ENCODE results near the gene FAM83D. TPM values are rescaled to one million over a fixed set of nuclear protein-coding genes. Genes with fewer than 3 reads are reported as not detected.
A peak's percentile ranks its signal among the peaks of the same experiment; 100 is the strongest.

FAM83D gene
- total RNA-seq, 1 experiment from 2014 or later: 66.9 TPM

DNA sequence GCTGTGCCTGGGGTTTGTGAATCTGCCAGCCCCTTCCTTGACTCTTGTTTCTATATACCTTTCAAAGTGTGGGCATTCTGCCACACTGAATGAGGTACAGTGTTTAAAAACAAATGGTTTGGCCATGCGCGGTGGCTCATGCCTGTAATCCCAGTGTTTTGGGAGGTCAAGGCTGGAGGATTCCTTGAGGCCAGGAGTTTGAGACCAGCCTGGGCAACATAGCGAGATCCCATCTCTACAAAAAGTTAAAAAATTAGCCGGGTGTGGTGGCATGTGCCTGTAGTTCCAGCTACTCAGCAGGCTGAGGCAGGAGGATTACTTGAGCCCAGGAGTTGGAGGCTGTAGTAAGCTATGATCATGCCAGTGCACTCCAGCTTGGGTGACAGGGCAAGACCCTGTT is 5.8 kb downstream of the FAM83D start:
- H3K27me3 Mint-ChIP-seq (ENCODE audit: low read depth): no peaks in the 10 kb centered on the region
- no peak overlapping the region for H3K27ac Mint-ChIP-seq
- no peak for ATAC-seq
- TF ChIP-seq ZNF138 (CRISPR knock-in tag; conservative IDR thresholded peaks at IDR 0.05) (no peak), ZNF121 (CRISPR knock-in tag; IDR thresholded peaks at IDR 0.05) (peak; percentile 71), ZNF263 (CRISPR knock-in tag; IDR thresholded peaks at IDR 0.05; ENCODE audit: low read depth) (no peak)
- peaks cover 31% of the 10 kb centered on the region for H3K36me3 Mint-ChIP-seq
- 0 out of 2 replicates have a peak overlapping the region, but pooled peaks have one; percentile 3 for H3K4me3 Mint-ChIP-seq
- POLR2A ChIA-PET: interaction anchor here (1.1 kb wide), 1 partner anchor 32 kb away, joined by 4 read pairs; no protein-coding TSS in a partner anchor
- CTCF ChIA-PET: interaction anchor here (0.6 to 1.4 kb wide), 4 partner anchors 30 to 988 kb away, joined by 3 to 6 read pairs (median 3); partner anchors contain the start of gene DHX35
- no peaks in the 10 kb centered on the region for H3K9me3 Mint-ChIP-seq
- DNase-seq (ENCODE audit: low spot score): no peak
- peaks cover 55% of the 10 kb centered on the region for H3K4me1 Mint-ChIP-seq

DNA sequence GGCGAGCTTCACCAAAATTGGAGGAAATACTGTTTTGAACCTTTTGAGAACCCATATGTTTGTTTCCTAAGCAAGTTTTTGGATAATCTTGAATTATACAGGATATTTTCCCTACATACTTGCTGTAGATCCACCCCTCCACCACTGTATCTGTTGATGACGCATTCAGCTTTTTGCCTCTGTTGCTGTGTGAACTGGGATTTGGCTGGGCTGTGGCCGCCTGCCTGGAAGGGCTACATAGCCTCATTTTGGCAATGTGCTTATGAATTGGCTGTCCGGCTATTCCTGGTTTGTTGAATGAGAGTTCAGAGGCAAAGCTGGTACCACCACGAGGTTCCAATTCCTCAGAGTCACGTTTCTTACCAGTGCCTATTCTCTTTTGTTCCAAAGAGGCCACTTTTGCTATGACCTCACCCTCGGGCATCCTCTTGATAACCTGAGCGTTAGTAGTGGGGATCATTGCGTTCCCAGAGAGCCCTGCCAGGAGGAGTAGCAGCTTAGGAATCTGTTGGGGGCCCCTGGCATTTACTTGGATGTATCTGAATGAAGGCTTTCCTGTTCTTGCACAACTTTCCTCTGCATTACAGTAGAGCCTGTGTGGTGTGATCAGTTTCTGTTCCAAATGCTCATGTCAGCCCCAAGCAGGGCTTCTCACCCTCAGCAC is 6.4 kb downstream of the FAM83D start:
- ATAC-seq: no peak
- no peak for DNase-seq (ENCODE audit: low spot score)
- Mint-ChIP-seq H3K4me3 (no peak overlapping the region), H3K4me1 (peaks cover 61% of the 10 kb centered on the region), H3K27ac (peak overlapping the region; percentile 7; the same call in 1 of the 2 replicates), H3K27me3 (ENCODE audit: low read depth) (no peaks in the 10 kb centered on the region), H3K9me3 (no peaks in the 10 kb centered on the region), H3K36me3 (peaks cover 37% of the 10 kb centered on the region)
- TF ChIP-seq RORB (CRISPR knock-in tag; IDR thresholded peaks at IDR 0.05) (no peak), GABPB1 (CRISPR knock-in tag; IDR thresholded peaks at IDR 0.05) (peak; percentile 34), ZNF138 (CRISPR knock-in tag; conservative IDR thresholded peaks at IDR 0.05) (no peak)
- CTCF ChIA-PET: interaction anchor here (0.6 to 1.7 kb wide), 4 partner anchors 39 to 988 kb away, joined by 3 to 6 read pairs (median 3); no protein-coding TSS in a partner anchor
- POLR2A ChIA-PET: no interaction called here

DNA sequence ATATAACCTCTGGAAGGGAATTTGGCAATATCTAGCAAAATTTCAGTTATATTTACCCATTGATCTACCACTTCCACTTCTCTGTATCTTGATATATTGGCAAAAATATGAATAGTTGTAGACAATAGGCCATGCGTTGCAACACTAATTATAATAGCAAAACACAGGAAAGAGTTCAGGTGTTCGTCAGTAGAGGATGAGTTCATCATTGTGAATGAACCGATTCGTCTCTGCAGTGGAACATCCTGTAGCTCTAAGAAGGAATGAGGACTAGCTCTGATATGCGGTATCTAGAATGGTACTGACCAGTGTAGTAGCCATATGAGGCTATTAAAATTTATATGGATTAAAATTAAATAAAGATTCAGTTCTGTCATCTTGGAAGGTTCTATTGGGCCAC is 8.3 kb downstream of the FAM83D start:
- H3K4me3 Mint-ChIP-seq: no peak overlapping the region
- H3K9me3 Mint-ChIP-seq: no peaks in the 10 kb centered on the region
- TF ChIP-seq TCF7 (CRISPR knock-in tag; IDR thresholded peaks at IDR 0.05; ENCODE audit: low read depth): no peak
- TF ChIP-seq MYBL2 (CRISPR knock-in tag; IDR thresholded peaks at IDR 0.05): no peak
- TF ChIP-seq, protein P1, sequence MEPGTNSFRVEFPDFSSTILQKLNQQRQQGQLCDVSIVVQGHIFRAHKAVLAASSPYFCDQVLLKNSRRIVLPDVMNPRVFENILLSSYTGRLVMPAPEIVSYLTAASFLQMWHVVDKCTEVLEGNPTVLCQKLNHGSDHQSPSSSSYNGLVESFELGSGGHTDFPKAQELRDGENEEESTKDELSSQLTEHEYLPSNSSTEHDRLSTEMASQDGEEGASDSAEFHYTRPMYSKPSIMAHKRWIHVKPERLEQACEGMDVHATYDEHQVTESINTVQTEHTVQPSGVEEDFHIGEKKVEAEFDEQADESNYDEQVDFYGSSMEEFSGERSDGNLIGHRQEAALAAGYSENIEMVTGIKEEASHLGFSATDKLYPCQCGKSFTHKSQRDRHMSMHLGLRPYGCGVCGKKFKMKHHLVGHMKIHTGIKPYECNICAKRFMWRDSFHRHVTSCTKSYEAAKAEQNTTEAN (CRISPR knock-in tag; IDR thresholded peaks at IDR 0.05): no peak
- TF ChIP-seq HMGA2 (CRISPR knock-in tag; IDR thresholded peaks at IDR 0.05): no peak
- TF ChIP-seq ZNF671 (CRISPR knock-in tag; IDR thresholded peaks at IDR 0.05): no peak
- TF ChIP-seq, protein P2, sequence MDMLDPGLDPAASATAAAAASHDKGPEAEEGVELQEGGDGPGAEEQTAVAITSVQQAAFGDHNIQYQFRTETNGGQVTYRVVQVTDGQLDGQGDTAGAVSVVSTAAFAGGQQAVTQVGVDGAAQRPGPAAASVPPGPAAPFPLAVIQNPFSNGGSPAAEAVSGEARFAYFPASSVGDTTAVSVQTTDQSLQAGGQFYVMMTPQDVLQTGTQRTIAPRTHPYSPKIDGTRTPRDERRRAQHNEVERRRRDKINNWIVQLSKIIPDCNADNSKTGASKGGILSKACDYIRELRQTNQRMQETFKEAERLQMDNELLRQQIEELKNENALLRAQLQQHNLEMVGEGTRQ (CRISPR knock-in tag; IDR thresholded peaks at IDR 0.05): no peak
- TF ChIP-seq, protein P3, sequence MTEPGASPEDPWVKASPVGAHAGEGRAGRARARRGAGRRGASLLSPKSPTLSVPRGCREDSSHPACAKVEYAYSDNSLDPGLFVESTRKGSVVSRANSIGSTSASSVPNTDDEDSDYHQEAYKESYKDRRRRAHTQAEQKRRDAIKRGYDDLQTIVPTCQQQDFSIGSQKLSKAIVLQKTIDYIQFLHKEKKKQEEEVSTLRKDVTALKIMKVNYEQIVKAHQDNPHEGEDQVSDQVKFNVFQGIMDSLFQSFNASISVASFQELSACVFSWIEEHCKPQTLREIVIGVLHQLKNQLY (CRISPR knock-in tag; IDR thresholded peaks at IDR 0.05): no peak
- TF ChIP-seq RORB (CRISPR knock-in tag; IDR thresholded peaks at IDR 0.05): no peak
- TF ChIP-seq EMX1 (CRISPR knock-in tag; IDR thresholded peaks at IDR 0.05): no peak
- no peak for TF ChIP-seq ATF1 (CRISPR knock-in tag; IDR thresholded peaks at IDR 0.05)
- TF ChIP-seq, protein P4, sequence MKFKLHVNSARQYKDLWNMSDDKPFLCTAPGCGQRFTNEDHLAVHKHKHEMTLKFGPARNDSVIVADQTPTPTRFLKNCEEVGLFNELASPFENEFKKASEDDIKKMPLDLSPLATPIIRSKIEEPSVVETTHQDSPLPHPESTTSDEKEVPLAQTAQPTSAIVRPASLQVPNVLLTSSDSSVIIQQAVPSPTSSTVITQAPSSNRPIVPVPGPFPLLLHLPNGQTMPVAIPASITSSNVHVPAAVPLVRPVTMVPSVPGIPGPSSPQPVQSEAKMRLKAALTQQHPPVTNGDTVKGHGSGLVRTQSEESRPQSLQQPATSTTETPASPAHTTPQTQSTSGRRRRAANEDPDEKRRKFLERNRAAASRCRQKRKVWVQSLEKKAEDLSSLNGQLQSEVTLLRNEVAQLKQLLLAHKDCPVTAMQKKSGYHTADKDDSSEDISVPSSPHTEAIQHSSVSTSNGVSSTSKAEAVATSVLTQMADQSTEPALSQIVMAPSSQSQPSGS (CRISPR knock-in tag; IDR thresholded peaks at IDR 0.05; ENCODE audit: borderline replicate concordance, low read depth): no peak
- peaks cover 48% of the 10 kb centered on the region for H3K4me1 Mint-ChIP-seq
- DNase-seq (ENCODE audit: low spot score) (no peak), ATAC-seq (no peak)
- peaks cover 42% of the 10 kb centered on the region for H3K36me3 Mint-ChIP-seq
- ChIA-PET POLR2A (no interaction called here), CTCF (interaction anchor here (0.8 kb wide), 1 partner anchor 26 kb away, joined by 4 read pairs; no protein-coding TSS in a partner anchor)
- H3K27ac Mint-ChIP-seq: no peak overlapping the region
- H3K27me3 Mint-ChIP-seq (ENCODE audit: low read depth): no peaks in the 10 kb centered on the region; the same call in 1 of the 2 replicates
